Fibroblast of lung (primary cell): ENCODE results near the gene RAP1A. TPM values are rescaled to one million over a fixed set of nuclear protein-coding genes. Genes with fewer than 3 reads are reported as not detected.
A peak's percentile ranks its signal among the peaks of the same experiment; 100 is the strongest.

Experiments used
- DNase-seq, 2 donors: peaks; one replicate each; pipeline versions ENCODE4 v3.0.0 to v3.0.0-alpha.2; 2010; ENCODE audit warnings: low read depth in 2 of 2
- H2AFZ ChIP-seq: 2 replicates; pipeline ENCODE4 v1.5.1; 2012; ENCODE audit warnings: low read length, control low read depth, inconsistent platforms
- H3K27ac ChIP-seq: 2 replicates; pipeline ENCODE4 v1.5.1; 2011; ENCODE audit warnings: low read length, control low read depth; ENCODE audit not compliant: insufficient read depth
- H3K27me3 ChIP-seq: 2 replicates; pipeline ENCODE4 v1.5.1; 2011; ENCODE audit warnings: mild to moderate bottlenecking, low read length; ENCODE audit not compliant: control insufficient read depth, insufficient read depth
- H3K36me3 ChIP-seq: 2 replicates; pipeline ENCODE4 v1.5.1; 2011; ENCODE audit warnings: low read length; ENCODE audit not compliant: control insufficient read depth, insufficient read depth
- H3K4me1 ChIP-seq: 2 replicates; pipeline ENCODE4 v1.5.1; 2011; ENCODE audit warnings: low read length; ENCODE audit not compliant: control insufficient read depth, insufficient read depth; ENCODE audit errors: extremely low read depth
- H3K4me2 ChIP-seq: 2 replicates; pipeline ENCODE4 v1.5.1; 2011; ENCODE audit warnings: low read length, control low read depth; ENCODE audit not compliant: insufficient read depth; ENCODE audit errors: extremely low read depth
- H3K4me3 ChIP-seq, 4 experiments: fragments of 200-600 bp in 1 of 4; sonication (generic) in 1 of 4; replicated peaks in 1 of 4; 2 replicates each; pipeline ENCODE4 v1.5.1; 2011 to 2016; ENCODE audit warnings: low read length in 4 of 4, low read depth in 3 of 4, mild to moderate bottlenecking in 3 of 4, control low read depth in 2 of 4, inconsistent platforms in 1 of 4, mixed read lengths in 1 of 4; ENCODE audit not compliant: insufficient read depth in 1 of 4; ENCODE audit errors: control extremely low read depth in 1 of 4
- H3K79me2 ChIP-seq: 2 replicates; pipeline ENCODE4 v1.5.1; 2012; ENCODE audit warnings: mild to moderate bottlenecking, low read length, inconsistent platforms; ENCODE audit not compliant: control insufficient read depth, insufficient read depth
- H3K9ac ChIP-seq: 2 replicates; pipeline ENCODE4 v1.5.1; 2011; ENCODE audit warnings: mild to moderate bottlenecking, low read length, control low read depth; ENCODE audit not compliant: insufficient read depth
- H3K9me3 ChIP-seq: 2 replicates; pipeline ENCODE4 v1.5.1; 2012; ENCODE audit warnings: low read depth, low read length; ENCODE audit not compliant: control insufficient read depth, insufficient read depth
- H4K20me1 ChIP-seq: 2 replicates; pipeline ENCODE4 v1.5.1; 2011; ENCODE audit warnings: low read length; ENCODE audit not compliant: control insufficient read depth, insufficient read depth; ENCODE audit errors: extremely low read depth
- EZH2 ChIP-seq: IDR thresholded peaks from 2 replicates; pipeline ENCODE4 v1.5.1; 2012; ENCODE audit warnings: low read length, control low read depth, mild to moderate bottlenecking; ENCODE audit errors: missing control alignments
- polyA minus RNA-seq: library from RNA; depleted of rRNA, polyadenylated mRNA; stranded (reverse); fragments of >200 nt; gene quantifications from 2 replicates; pipeline ENCODE4 v1.2.3, GENCODE V29; 2011; ENCODE audit warnings: low replicate concordance
- polyA plus RNA-seq, 2 donors: library from polyadenylated mRNA; depleted of rRNA in 1 of 2; stranded (reverse) in 1 of 2; unstranded in 1 of 2; fragments of >200 nt; gene quantifications; 2 replicates each; pipeline ENCODE4 v1.2.1, GENCODE V29; 2011 to 2012; ENCODE audit warnings: missing spikeins in 1 of 2
- total RNA-seq: library from RNA; depleted of rRNA; stranded (reverse); fragments of >200 nt; gene quantifications from 2 replicates; pipeline ENCODE4 v1.2.1, GENCODE V29; 2014
- TF ChIP-seq, protein P1 (sequence below), 2 donors: IDR thresholded peaks in 1 of 2; conservative IDR thresholded peaks in 1 of 2; 1 replicate in 1 of 2; 2 replicates in 1 of 2; pipeline ENCODE4 v1.5.1; 2011 to 2012; ENCODE audit warnings: low read length in 2 of 2, control low read depth in 1 of 2, inconsistent platforms in 1 of 2, low read depth in 1 of 2, mild to moderate bottlenecking in 1 of 2

The RAP1A gene
- total RNA-seq, result 11.6 and 13.5 TPM in 2 replicates
- 74.1 and 99.5 TPM in 2 replicates for polyA plus RNA-seq
- polyA plus RNA-seq (2012), result 65.2 and 91.7 TPM in 2 replicates
- 0.89 and 3.6 TPM in 2 replicates for polyA minus RNA-seq

DNA sequence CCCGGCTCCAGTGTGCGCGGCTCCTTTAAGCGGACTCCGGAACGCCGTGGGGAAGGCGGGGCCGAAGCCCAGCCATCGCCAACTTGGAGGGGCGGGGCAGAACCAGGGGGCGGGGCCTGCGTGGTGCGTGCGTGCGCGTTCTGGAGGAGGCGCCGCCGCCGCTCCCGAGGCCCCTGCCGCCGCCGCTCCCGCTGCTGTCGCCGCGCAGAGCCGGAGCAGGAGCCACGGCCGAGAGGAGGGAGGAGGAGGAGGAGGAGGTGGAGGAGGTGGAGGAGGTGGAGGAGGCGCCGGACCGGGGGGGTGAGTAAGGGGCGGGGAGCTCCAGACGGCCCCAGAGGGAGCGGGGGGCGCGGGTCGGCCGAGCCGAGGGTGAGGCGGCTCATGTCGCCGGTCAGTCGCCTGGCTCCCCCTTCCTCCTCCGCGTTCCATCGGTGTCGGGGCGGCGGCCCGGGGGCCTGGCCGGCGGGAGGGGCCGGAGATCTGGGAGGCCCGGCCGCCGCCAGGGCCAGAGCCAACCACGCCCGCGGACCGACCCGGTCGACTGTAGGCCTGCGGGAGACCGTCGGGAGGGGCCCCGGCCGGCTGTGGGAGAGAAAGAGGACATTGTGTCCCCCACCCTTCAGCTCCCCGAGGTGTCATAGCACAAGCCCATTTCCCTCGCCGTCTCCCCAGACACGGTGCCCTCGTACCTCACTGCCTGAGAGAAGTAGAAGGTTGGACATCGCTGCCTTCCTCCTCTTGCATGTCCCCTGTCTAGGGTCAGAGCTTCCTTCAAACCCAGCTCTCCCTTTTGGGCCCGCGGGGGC is at the start of gene RAP1A:
RAP1A (plus strand) TSS at position 155 of the 806 bp plus-strand sequence. CDS start 71,572 bp downstream, outside the sequence.
- Histone ChIP-seq H3K4me2 (peak within 1 kb of the TSS; percentile 84), H3K36me3 (no peaks in the 10 kb centered on the region), H3K9me3 (no peaks in the 10 kb centered on the region), H3K27me3 (no peaks in the 10 kb centered on the region), H3K4me3 (peak within 1 kb of the TSS; percentile 54 to 87 (median 76)), H3K27ac (peak within 1 kb of the TSS; percentile 67), H2AFZ (peak within 1 kb of the TSS; percentile 99), H3K79me2 (peaks cover 46% of the 10 kb centered on the region), H4K20me1 (no peaks in the 10 kb centered on the region), H3K9ac (peak within 1 kb of the TSS; percentile 60), H3K4me1 (no peaks in the 10 kb centered on the region)
- peak; percentile 88 to 91 for DNase-seq
- TF ChIP-seq, protein P1, sequence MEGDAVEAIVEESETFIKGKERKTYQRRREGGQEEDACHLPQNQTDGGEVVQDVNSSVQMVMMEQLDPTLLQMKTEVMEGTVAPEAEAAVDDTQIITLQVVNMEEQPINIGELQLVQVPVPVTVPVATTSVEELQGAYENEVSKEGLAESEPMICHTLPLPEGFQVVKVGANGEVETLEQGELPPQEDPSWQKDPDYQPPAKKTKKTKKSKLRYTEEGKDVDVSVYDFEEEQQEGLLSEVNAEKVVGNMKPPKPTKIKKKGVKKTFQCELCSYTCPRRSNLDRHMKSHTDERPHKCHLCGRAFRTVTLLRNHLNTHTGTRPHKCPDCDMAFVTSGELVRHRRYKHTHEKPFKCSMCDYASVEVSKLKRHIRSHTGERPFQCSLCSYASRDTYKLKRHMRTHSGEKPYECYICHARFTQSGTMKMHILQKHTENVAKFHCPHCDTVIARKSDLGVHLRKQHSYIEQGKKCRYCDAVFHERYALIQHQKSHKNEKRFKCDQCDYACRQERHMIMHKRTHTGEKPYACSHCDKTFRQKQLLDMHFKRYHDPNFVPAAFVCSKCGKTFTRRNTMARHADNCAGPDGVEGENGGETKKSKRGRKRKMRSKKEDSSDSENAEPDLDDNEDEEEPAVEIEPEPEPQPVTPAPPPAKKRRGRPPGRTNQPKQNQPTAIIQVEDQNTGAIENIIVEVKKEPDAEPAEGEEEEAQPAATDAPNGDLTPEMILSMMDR (conservative IDR thresholded peaks at IDR 0.05 in 1 of 2, IDR thresholded peaks at IDR 0.05 in 1 of 2; ENCODE audit: low read depth in 1 of 2, low read length in 2 of 2), result no peak
- no peak for TF ChIP-seq EZH2

DNA sequence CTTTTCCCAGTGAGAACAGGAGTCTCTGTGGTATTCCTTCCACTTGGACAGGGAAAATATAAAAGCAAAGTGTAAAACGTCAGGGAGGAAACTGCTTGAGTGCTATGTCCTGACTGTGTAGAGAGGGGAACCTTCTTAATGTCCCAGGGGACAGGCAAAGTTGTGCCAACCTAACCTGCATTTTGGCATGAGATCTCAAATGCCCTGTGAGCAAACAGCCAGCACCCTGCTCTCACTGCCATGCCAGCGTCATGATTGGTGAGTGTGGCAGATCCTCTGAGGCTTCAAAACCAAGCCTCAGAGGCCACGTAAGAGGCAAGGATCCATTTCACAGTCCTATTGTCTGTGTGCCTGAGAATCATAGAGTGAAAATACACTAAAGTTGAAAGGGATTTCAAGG is 49.7 kb upstream of the RAP1A start:
- Histone ChIP-seq H4K20me1 (no peaks in the 10 kb centered on the region), H3K27ac (no peak overlapping the region), H3K9ac (no peak overlapping the region), H3K4me3 (no peak overlapping the region), H3K79me2 (no peaks in the 10 kb centered on the region), H3K27me3 (no peaks in the 10 kb centered on the region), H2AFZ (no peak overlapping the region), H3K36me3 (no peaks in the 10 kb centered on the region), H3K4me2 (no peak overlapping the region), H3K4me1 (peaks cover 16% of the 10 kb centered on the region), H3K9me3 (no peaks in the 10 kb centered on the region)
- no peak for DNase-seq
- TF ChIP-seq, protein P1 (conservative IDR thresholded peaks at IDR 0.05 in 1 of 2, IDR thresholded peaks at IDR 0.05 in 1 of 2; ENCODE audit: low read depth in 1 of 2, low read length in 2 of 2), result no peak
- TF ChIP-seq EZH2, result no peak

DNA sequence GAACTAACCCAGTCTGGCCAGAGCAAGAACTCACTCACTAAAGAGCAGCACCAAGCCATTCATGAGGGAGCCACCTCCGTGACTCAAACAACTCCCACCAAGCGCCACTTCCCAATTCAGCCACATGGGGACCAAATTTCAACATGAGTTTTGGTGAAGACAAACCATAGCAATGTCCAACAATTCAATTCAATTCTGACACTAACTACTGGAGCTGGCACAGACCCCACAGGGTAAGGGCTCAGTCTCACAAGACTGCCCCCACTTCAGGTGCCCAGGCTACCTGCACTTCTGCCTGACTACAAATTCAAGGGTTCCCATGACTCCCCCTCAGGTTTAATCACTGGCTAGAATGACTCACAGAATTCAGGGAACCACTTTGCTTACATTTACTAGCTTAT is 48.8 kb upstream of the RAP1A start:
- DNase-seq, result peak in 1 of 2 donors; percentile 26
- no peak overlapping the region for H3K4me2 ChIP-seq
- TF ChIP-seq, protein P1 (conservative IDR thresholded peaks at IDR 0.05 in 1 of 2, IDR thresholded peaks at IDR 0.05 in 1 of 2; ENCODE audit: low read depth in 1 of 2, low read length in 2 of 2), result peak; percentile 6 to 28
- no peak for TF ChIP-seq EZH2

More for the DNA sequence above, 48.8 kb upstream of the RAP1A start:
- Histone ChIP-seq H3K4me3 (no peak overlapping the region), H3K9me3 (no peaks in the 10 kb centered on the region), H2AFZ (no peak overlapping the region), H3K79me2 (no peaks in the 10 kb centered on the region), H3K27ac (no peak overlapping the region), H3K36me3 (no peaks in the 10 kb centered on the region), H3K9ac (no peak overlapping the region), H3K4me1 (peaks cover 16% of the 10 kb centered on the region), H4K20me1 (no peaks in the 10 kb centered on the region), H3K27me3 (no peaks in the 10 kb centered on the region)
